Mucosa of stomach (tissue), 1 donor: ENCODE data around the gene WWC2.
"Not testable (repeated sequence)": the region's sequence is repeated elsewhere in the genome, so short reads cannot be mapped to it uniquely, and the experiment has no call there.

Experiments
- H3K27me3 ChIP-seq: one replicate; pipeline ENCODE4 v1.7.0; 2013; ENCODE audit warnings: mild to moderate bottlenecking, low read length; ENCODE audit not compliant: control insufficient read depth, insufficient read depth
- H3K36me3 ChIP-seq: one replicate; pipeline ENCODE4 v1.7.0; 2013; ENCODE audit warnings: low read length; ENCODE audit not compliant: control insufficient read depth, insufficient read depth
- H3K4me1 ChIP-seq: one replicate; pipeline ENCODE4 v1.7.0; 2013; ENCODE audit warnings: mild to moderate bottlenecking, low read length; ENCODE audit not compliant: control insufficient read depth, insufficient read depth
- H3K4me3 ChIP-seq: one replicate; pipeline ENCODE4 v1.7.0; 2013; ENCODE audit warnings: low read length
- H3K9ac ChIP-seq: one replicate; pipeline ENCODE4 v1.7.0; 2013; ENCODE audit warnings: mild to moderate bottlenecking, low read length, moderate library complexity
- H3K9me3 ChIP-seq: one replicate; pipeline ENCODE4 v1.7.0; 2013; ENCODE audit warnings: mild to moderate bottlenecking, low read length, moderate library complexity; ENCODE audit not compliant: control insufficient read depth
- donor health status: Pancreatic carcinoma.

Gene WWC2

DNA sequence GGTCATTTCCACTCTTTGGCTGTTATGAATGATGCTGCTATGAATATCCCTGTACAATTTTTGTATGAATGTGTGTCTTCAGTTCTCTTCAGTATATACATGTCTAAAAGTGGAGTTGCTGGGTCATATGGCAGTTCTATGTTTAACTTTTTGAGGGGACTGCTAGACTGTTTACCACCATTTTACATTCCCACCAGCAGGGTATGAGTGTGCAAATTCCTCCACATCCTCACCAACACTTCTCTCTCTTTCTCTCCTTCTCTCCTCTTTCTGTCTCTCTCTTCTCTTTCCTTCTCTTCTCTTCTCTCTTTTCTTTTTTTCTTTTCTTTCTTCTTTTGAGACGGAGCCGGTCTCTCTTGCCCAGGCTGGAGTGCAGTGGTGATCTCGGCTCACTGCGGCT lies 7.8 kb downstream of the WWC2 start:
- no peaks in the 10 kb centered on the region for H3K27me3 ChIP-seq
- no peaks in the 10 kb centered on the region for H3K36me3 ChIP-seq
- no peak overlapping the region for H3K4me3 ChIP-seq
- H3K9ac ChIP-seq, result no peak overlapping the region
- no peaks in the 10 kb centered on the region for H3K9me3 ChIP-seq
- H3K4me1 ChIP-seq, result peaks cover 9% of the 10 kb centered on the region

- no peaks in the 10 kb centered on the region for H3K27me3 ChIP-seq
- no peak overlapping the region for H3K9ac ChIP-seq
Measured at GRCh38 chr4:183107891-183108459, 8.9 kb downstream of the WWC2 start.

DNA sequence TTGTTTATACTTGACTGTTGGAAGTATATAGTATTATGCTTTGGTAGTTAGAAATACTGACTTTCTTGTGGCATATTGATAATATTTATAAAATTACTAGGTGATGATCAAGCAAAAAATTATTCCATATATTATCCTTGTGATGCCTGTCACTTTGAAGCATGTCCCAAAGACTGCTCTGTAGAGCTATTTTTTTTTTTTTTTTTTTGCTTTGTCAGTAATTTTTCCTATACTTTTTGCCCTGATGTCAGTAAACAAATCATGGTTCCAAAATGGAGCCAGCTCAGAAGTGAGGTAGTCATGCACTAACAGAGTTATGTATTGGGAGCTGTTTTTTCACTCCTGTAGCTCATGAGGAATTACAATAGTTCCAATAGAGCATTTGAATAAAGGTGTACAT lies 11.2 kb downstream of the WWC2 start:
- H3K4me1 ChIP-seq, result peaks cover 3% of the 10 kb centered on the region
- no peaks in the 10 kb centered on the region for H3K27me3 ChIP-seq
- H3K9me3 ChIP-seq, result no peaks in the 10 kb centered on the region
- H3K4me3 ChIP-seq, result no peak overlapping the region
- no peak overlapping the region for H3K9ac ChIP-seq
- no peaks in the 10 kb centered on the region for H3K36me3 ChIP-seq

More at GRCh38 chr4:183107891-183108459, 8.9 kb downstream of the WWC2 start:
- no peaks in the 10 kb centered on the region for H3K9me3 ChIP-seq
- H3K4me3 ChIP-seq, result no peak overlapping the region
- peaks cover 3% of the 10 kb centered on the region for H3K4me1 ChIP-seq
- no peaks in the 10 kb centered on the region for H3K36me3 ChIP-seq

DNA sequence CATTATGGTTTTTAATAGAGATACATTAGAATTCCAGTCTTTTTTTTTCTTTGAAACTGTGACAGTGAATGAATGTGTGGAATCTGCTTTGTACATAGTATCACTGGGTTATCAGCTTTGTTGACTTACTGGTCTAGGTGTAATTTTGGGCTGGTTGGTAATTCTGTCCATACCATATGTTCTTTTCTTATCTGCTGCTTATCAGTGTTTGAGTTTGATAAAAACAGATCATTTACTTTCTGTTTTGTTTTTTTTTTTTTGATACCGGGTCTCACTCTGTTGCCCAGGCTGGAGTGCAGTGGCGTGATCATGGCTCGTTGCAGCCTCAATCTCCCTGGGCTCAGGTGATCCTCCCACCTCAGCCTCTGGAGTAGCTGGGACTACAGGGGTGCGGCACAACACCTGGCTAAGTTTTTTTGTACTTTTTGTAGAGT lies 12.4 kb downstream of the WWC2 start:
- H3K4me1 ChIP-seq, result peaks cover 3% of the 10 kb centered on the region
- H3K27me3 ChIP-seq, result no peaks in the 10 kb centered on the region
- no peak overlapping the region for H3K4me3 ChIP-seq
- no peaks in the 10 kb centered on the region for H3K36me3 ChIP-seq
- H3K9me3 ChIP-seq, result no peaks in the 10 kb centered on the region
- no peak overlapping the region for H3K9ac ChIP-seq

DNA sequence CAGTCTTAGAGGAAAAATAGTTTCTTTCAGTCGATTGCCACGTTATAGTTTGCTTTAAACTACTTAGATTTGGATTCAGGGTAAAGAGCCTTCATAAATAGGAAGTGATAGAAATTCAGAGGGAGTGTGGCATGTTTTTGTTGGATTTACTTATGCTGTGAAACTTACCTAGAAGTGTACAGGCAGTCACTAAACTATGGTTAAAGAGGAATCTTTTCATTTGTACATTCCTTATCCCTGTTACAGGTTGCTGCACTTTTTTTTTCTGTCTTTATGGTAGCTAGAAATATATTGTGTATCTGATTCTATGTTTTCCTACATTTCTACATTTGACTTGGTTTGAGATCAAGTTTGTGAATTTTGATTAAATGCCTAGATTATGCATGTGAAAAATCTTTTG lies 19.1 kb downstream of the WWC2 start:
- Histone ChIP-seq H3K9me3 (no peaks in the 10 kb centered on the region), H3K4me1 (no peaks in the 10 kb centered on the region), H3K4me3 (no peak overlapping the region), H3K27me3 (no peaks in the 10 kb centered on the region), H3K36me3 (no peaks in the 10 kb centered on the region), H3K9ac (no peak overlapping the region)

DNA sequence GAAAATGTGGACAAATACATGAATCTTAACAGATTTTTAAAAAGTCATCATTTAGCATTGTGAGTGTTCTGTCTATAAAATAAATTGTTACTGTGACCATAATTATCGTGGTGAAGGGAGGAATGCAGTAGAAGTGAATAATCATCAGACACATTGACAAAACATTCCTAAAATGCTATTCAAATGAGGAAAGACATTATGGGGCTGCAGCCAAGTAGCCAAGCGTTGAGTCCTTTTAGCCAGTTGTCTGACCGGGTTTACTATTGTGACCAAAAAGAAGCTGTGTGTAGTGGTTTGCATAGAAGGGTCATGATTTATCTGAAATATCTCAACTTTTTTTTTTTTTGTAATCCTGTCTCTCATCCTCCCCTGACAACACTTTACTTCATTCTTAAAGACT lies 19.5 kb downstream of the WWC2 start:
- H3K36me3 ChIP-seq, result no peaks in the 10 kb centered on the region
- H3K4me3 ChIP-seq, result no peak overlapping the region
- H3K9ac ChIP-seq, result no peak overlapping the region
- no peaks in the 10 kb centered on the region for H3K4me1 ChIP-seq
- no peaks in the 10 kb centered on the region for H3K9me3 ChIP-seq
- no peaks in the 10 kb centered on the region for H3K27me3 ChIP-seq

DNA sequence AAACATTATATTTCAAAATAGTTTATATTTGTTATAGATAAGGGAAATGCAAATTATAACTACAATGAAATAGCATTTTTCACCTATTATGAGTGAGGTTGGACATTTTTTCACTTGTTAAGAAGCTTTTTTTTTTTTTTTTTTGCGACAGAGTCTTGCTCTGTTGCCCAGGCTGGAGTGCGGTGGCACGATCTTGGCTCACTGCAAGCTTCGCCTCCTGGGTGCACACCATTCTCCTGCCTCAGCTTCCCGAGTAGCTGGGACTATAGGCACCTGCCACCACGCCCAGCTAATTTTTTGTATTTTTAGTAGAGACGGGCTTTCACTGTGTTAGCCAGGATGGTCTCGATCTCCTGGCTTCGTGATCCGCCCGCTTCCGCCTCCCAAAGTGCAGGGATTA lies 22.6 kb downstream of the WWC2 start:
- H3K4me3 ChIP-seq, H3K36me3 ChIP-seq, H3K4me1 ChIP-seq, H3K27me3 ChIP-seq, H3K9me3 ChIP-seq, H3K9ac ChIP-seq: not testable (repeated sequence)

GRCh38 chr4:183124228-183124627 lies 25.2 kb downstream of the WWC2 start:
- no peaks in the 10 kb centered on the region for H3K4me1 ChIP-seq
- no peak overlapping the region for H3K9ac ChIP-seq
- no peak overlapping the region for H3K4me3 ChIP-seq
- no peaks in the 10 kb centered on the region for H3K27me3 ChIP-seq
- H3K36me3 ChIP-seq, result no peaks in the 10 kb centered on the region
- H3K9me3 ChIP-seq, result no peaks in the 10 kb centered on the region

GRCh38 chr4:183124865-183125264 lies 25.8 kb downstream of the WWC2 start:
- H3K4me1 ChIP-seq, result no peaks in the 10 kb centered on the region
- no peak overlapping the region for H3K4me3 ChIP-seq
- no peak overlapping the region for H3K9ac ChIP-seq
- no peaks in the 10 kb centered on the region for H3K36me3 ChIP-seq
- no peaks in the 10 kb centered on the region for H3K9me3 ChIP-seq
- H3K27me3 ChIP-seq, result no peaks in the 10 kb centered on the region

GRCh38 chr4:183129125-183129524 lies 30.1 kb downstream of the WWC2 start:
- H3K4me3 ChIP-seq, result no peak overlapping the region
- no peaks in the 10 kb centered on the region for H3K9me3 ChIP-seq
- no peaks in the 10 kb centered on the region for H3K36me3 ChIP-seq
- no peaks in the 10 kb centered on the region for H3K27me3 ChIP-seq
- H3K9ac ChIP-seq, result no peak overlapping the region
- peaks cover 7% of the 10 kb centered on the region for H3K4me1 ChIP-seq

DNA sequence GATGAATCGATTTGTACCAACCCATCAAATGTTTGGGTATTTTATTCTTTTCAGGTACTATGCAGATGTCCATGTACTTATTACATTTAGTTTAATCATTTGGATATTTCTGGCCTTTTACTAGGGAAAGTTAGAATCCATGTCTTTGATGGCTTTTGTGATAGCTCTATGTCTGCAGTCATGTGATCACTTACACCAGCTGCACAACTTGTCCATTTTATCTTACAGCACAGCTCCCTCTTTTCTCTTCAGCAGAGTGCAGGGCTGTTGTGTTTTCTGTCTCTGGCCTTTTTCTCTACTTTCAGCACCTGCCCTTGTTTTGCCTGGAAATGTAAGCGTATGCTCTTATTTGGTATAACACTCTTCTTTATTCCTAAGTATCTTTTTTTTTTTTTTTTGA lies 30.6 kb downstream of the WWC2 start:
- Histone ChIP-seq H3K4me3 (no peak overlapping the region), H3K27me3 (no peaks in the 10 kb centered on the region), H3K36me3 (no peaks in the 10 kb centered on the region), H3K4me1 (peaks cover 7% of the 10 kb centered on the region), H3K9me3 (no peaks in the 10 kb centered on the region), H3K9ac (no peak overlapping the region)

GRCh38 chr4:183130328-183131155 lies 31.5 kb downstream of the WWC2 start:
- H3K4me1 ChIP-seq, result peaks cover 7% of the 10 kb centered on the region
- no peak overlapping the region for H3K4me3 ChIP-seq
- no peaks in the 10 kb centered on the region for H3K27me3 ChIP-seq
- no peaks in the 10 kb centered on the region for H3K9me3 ChIP-seq
- H3K36me3 ChIP-seq, result no peaks in the 10 kb centered on the region
- no peak overlapping the region for H3K9ac ChIP-seq
